Activated T-cell treated with anti-CD3 and anti-CD28 coated beads for 24 hours (primary cell): ENCODE results near the gene MUSTN1.

Experiments used
- DNase-seq: peaks from one replicate; pipeline ENCODE4 v3.0.0-alpha.2; 2020; ENCODE audit warnings: low read depth

MUSTN1 gene

DNA sequence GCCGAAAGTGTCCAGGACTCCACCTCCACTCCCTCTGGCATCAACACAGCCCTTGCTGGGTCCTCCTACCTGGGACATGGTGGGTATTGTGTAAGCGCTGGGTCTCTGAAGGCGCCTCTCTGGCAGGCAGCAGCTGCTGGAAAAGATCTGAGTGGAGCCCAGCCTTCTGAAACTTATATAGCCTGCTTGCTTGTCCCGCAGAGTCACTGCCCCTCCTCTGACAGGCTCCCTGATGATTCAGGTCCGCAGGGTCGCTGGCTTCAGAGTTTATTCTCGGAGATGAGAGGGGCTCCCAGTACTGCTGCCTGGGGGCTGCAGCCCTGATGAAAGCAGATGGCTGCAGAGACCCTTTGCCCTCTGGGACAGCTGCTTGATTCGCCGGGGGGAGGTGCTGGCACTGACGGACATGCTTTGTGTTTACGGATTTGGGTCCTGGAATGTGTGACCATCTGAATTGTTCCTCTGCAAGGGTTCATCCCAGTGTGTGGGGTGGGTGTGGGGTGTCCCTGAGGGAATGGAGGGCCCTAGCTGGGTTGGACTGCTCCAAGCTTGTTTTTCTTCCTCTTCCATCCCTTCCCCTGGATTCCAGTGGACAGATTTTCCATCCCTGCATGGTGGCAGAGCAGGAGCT lies at the start of gene MUSTN1:
Gene MUSTN1, minus strand, starts transcription at position 149 of the 631 bp plus-strand sequence. Its CDS starts 71 bp downstream, at position 78.
- no peak for DNase-seq

GRCh38 chr3:52882377-52882776 lies 47.6 kb upstream of the MUSTN1 start:
- DNase-seq = no peak

- no peak for DNase-seq
Observed at GRCh38 chr3:52881871-52882270, 47.1 kb upstream of the MUSTN1 start.

GRCh38 chr3:52880474-52880873 lies 45.7 kb upstream of the MUSTN1 start:
- DNase-seq = no peak

- DNase-seq = no peak
Observed at GRCh38 chr3:52880047-52880446, 45.2 kb upstream of the MUSTN1 start.

GRCh38 chr3:52879581-52879980 lies 44.8 kb upstream of the MUSTN1 start:
- DNase-seq = no peak

DNA sequence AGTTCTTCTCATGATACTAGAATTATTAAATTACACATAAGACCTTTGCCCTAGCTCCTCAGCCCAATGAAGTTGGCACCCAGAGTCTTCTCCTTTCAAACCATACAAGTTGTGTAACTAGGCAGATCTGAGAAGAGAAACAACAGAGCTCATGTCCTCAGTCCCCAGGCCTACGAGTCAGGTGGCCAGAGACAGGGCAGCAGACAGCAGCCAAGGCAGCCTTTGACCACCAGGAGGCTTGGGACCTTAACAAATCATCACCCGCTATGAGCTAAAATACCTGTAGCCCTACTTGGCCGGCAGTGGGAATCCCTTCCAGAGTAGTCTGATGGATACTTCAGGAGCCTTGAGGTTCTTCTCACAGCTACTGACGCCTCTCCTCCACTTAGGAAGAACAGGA lies 44.3 kb upstream of the MUSTN1 start:
- no peak for DNase-seq

- no peak for DNase-seq
Observed at GRCh38 chr3:52877085-52877484, 42.3 kb upstream of the MUSTN1 start.

GRCh38 chr3:52874864-52875587 lies 40.2 kb upstream of the MUSTN1 start:
- DNase-seq = no peak

DNA sequence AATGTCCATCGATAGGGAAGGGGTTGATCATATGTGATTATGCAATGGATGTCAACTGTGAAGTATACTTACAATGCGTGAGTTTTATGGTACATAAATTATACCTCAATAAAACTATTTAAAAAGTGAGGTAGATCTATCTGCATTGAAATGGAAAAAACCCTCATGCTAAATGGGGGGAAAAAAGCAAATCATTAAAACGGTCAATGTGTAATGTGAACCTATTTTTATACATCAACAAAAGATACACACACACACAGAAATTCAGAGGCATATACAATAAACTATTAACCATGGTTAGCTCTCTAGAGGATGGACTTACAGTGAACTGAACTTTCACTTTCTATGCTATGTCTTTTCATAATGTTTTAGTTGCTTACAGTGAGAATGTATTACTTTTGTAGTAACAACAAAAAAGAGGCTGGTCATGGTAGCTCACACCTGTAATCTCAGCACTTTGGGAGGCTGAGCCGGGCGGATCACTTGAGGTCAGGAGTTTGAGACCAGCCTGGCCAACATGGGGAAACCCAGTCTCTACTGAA lies 39.4 kb upstream of the MUSTN1 start:
- DNase-seq = no peak

DNA sequence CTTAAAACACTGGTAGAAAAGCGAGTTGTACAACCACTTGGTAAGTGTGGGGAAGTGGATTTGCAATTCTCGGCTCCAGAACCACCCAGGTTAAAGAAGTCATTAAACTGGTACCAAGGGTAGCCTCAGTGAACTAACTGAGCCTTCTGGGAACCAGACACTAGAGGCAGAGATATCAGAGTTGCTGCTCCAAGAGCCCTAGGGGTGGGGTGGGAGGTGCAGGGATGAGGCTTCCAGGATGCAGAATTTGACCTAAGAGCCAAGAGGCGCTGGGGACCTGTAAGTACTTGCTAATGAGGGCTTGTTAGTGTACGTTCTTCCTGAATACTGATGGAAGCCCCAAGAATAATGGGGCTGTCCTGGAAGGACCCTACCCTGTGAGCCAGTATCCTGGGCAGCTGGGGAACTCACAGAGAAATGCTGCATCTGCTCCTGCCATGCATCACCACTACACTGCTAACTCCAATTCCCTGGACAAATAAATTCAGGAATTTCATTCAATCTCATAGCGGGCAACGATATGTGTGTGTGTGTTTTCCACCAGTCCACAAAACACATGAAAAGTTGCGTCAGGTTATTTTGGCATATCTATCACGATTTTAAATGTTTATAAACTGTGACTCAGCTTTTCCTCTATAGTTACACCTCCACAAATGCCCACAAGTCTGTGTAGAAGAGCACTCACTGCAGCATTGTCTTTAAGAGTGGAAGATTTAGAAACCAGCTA lies 38.8 kb upstream of the MUSTN1 start:
- no peak for DNase-seq

DNA sequence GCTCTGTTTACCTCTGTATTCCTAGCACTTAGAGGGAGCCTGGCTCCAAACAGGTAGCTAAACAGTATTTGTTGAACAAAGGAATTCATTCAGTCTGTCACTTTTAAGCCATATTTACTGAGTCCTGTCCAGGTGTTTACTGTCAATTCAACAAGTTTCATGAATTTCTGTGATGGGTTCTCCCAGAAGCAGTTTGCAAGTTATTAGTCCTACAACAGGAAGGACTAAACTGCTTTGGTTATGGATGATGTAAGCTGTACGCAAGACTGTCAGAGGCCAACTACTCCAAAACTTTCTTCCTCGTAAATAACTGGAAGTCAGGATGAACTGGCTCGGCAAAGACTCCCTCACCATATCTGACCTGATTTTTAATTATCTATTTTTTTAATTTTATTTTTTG lies 37.4 kb upstream of the MUSTN1 start:
- DNase-seq = no peak

- no peak for DNase-seq
Observed at GRCh38 chr3:52871761-52872160, 36.9 kb upstream of the MUSTN1 start.

DNA sequence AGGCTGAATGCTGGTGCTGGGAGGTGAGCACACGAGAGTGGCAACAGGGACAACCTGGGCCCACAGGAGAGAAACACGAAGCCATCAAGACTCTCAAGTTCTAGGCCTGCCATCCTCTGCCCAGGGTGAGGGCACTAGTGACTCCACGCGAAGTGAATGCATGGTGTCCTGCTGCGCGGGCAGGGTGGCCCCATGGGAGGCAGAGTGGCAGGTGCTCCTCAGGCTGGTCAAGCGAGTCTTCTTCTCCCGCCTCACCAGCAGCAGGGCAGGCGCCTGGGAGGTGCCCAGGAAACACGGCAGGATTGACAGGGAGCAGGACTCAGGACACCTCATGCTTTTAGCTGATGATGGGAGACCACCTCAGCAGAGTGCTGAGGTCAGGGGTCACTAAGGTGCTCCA lies 35.7 kb upstream of the MUSTN1 start:
- no peak for DNase-seq

GRCh38 chr3:52866427-52866826 lies 31.6 kb upstream of the MUSTN1 start:
- DNase-seq = no peak

- no peak for DNase-seq
Observed at GRCh38 chr3:52865994-52866393, 31.2 kb upstream of the MUSTN1 start.

DNA sequence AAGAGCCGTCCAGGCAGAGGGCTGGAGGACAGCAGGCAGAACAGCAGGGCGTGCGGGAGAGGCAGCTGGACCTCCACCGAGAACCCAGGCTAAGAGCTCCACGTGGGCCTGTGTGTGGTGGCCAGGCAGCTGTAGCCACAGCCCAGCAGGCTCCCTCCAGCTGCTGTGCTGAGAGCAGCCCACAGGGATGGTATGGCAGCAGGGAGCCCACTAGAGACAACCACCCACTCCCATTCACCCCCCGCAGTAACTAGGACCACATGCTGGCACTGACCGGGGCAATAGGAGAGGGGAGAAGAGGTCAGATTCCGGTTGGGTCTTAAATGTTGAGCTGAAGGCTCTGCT lies 25.6 kb upstream of the MUSTN1 start:
- no peak for DNase-seq

GRCh38 chr3:52859686-52860423 lies 25.0 kb upstream of the MUSTN1 start:
- DNase-seq = no peak

DNA sequence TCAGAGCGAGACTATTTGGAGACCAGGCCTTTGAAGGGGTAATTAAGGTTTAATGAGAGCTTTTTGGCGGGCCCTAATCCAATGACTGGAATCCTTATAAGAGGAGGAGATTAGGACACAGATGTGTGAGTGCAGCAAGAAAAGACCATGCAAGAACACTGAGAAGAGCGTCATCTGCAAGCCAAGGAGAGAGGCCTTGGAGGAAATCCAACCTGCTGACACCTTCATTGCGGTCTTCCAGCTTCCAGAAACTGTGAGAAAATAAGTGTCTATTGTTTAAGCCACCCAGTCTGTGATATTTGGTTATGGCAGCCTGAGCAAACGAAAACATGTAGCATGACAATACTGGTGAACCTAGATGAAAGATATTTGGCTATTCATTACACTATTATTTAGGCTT lies 23.0 kb upstream of the MUSTN1 start:
- DNase-seq = no peak

- DNase-seq = no peak
Observed at GRCh38 chr3:52857133-52857532, 22.3 kb upstream of the MUSTN1 start.

- DNase-seq = no peak
Observed at GRCh38 chr3:52856666-52857065, 21.8 kb upstream of the MUSTN1 start.

- no peak for DNase-seq
Observed at GRCh38 chr3:52854013-52854412, 19.2 kb upstream of the MUSTN1 start.
